GM13977 (cell line): ENCODE data around the gene IVD.

Source experiments
- DNase-seq: peaks from one replicate; pipeline ENCODE4 v3.0.0; 2012; ENCODE audit warnings: low spot score
- CTCF ChIP-seq: IDR thresholded peaks from 2 replicates; pipeline ENCODE4 v1.5.1; 2012; ENCODE audit warnings: mild to moderate bottlenecking, control low read depth; ENCODE audit not compliant: insufficient read depth; ENCODE audit errors: extremely low read depth, missing control alignments
- in situ Hi-C: fragments of 300-500 bp; cut with MboI; formaldehyde crosslinking; loops from one replicate; pipeline ENCODE4 v1.12.0; 2022; ENCODE audit warnings: low sequenced_read_pairs, low pct_unique_long_range_greater_than_20kb, mixed read lengths, inconsistent platforms; ENCODE audit not compliant: unreplicated experiment

IVD gene

DNA sequence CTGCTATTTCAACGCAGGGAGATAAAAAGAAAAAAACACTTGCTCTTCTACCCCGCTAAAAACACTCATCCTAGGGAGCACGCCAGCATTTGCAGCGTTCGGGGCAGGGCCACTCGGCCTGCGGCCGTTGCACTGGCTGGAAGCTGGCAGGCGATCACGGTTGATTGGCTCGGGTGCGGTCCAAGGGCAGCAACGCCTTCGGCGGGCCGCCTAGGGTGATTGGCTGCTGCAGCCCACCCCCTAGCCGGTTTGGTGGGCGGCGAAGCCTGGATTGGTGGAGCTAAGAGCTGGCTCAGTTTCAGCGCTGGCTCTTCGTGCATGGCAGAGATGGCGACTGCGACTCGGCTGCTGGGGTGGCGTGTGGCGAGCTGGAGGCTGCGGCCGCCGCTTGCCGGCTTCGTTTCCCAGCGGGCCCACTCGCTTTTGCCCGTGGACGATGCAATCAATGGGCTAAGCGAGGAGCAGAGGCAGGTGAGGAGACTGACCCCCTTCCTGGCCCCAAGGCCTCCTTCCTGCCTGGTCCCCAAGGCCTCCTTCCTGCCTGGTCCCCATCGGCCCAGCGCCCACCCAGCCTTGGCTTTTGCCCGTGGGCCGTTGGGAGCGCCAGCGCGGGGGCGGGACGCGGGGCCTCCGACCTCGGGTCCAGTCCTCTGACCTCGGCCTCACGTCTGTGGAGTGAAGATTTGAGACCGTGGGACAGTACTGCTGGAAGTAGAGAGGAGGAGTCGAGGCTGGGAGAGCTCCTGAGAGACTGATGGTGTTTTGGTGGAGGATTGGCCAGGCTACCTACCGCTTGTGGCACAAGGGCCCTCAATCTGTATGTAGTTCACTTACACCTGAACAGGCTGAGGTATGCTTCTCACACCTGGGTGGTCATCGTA is at the start of gene IVD:
TSS of gene IVD (plus strand) at position 295 of the 881 bp plus-strand sequence. CDS start at position 328, 33 bp downstream.
- in situ Hi-C loops, result loop anchor here (25.0 kb wide), 1 partner anchor 368 kb away; the partner anchor contains the start of gene SRP14
- DNase-seq, result peak; percentile 98
- no peak for TF ChIP-seq CTCF

DNA sequence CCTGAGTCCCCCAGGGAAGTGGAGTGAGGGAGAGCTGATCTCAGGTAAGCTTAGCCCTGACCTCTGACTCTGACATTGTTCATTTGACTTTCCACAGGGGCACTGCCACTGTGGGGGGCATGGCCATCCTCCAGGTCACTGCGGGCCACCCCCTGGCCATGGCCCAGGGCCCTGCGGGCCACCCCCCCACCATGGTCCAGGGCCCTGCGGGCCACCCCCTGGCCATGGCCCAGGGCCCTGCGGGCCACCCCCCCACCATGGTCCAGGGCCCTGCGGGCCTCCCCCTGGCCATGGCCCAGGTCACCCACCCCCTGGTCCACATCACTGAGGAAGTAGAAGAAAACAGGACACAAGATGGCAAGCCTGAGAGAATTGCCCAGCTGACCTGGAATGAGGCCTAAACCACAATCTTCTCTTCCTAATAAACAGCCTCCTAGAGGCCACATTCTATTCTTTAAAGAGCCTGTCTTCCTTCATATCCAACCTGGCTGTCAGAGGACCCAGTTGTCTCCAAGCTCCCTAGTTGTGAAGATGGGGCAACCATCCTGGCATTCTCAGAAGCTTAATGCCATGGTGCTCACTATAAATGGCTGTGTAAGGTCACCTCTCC is 49.5 kb upstream of the IVD start:
- TF ChIP-seq CTCF, result no peak
- no peak for DNase-seq
- in situ Hi-C loops, result no loop called here

DNA sequence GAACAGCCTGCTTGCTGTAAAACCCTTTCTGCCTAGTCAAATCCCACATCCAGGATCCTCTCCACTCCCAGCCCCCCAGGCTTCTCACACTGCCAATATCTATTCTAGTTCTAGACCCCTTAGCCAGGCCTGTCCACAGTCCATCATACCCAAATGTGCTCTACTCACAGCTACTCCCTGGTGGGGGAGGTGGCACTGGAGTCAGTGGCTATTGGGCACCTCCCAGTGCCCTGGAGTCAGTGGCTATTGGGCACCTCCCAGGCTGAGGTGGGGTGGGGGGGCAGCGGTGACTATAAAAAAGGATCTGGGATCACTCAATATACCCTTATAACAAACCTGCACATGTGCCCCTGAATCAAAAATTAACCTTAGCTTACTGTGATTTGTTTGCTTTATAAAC is 48.3 kb upstream of the IVD start:
- DNase-seq, result no peak
- in situ Hi-C loops, result no loop called here
- no peak for TF ChIP-seq CTCF

GRCh38 chr15:40357723-40358470 is 47.7 kb upstream of the IVD start, which contains the start of gene DISP2:
Gene DISP2, plus strand, starts transcription at chr15:40358219. Its CDS starts 103 bp downstream, at chr15:40358322.
- DNase-seq, result peak; percentile 100
- TF ChIP-seq CTCF, result no peak
- in situ Hi-C loops, result no loop called here

DNA sequence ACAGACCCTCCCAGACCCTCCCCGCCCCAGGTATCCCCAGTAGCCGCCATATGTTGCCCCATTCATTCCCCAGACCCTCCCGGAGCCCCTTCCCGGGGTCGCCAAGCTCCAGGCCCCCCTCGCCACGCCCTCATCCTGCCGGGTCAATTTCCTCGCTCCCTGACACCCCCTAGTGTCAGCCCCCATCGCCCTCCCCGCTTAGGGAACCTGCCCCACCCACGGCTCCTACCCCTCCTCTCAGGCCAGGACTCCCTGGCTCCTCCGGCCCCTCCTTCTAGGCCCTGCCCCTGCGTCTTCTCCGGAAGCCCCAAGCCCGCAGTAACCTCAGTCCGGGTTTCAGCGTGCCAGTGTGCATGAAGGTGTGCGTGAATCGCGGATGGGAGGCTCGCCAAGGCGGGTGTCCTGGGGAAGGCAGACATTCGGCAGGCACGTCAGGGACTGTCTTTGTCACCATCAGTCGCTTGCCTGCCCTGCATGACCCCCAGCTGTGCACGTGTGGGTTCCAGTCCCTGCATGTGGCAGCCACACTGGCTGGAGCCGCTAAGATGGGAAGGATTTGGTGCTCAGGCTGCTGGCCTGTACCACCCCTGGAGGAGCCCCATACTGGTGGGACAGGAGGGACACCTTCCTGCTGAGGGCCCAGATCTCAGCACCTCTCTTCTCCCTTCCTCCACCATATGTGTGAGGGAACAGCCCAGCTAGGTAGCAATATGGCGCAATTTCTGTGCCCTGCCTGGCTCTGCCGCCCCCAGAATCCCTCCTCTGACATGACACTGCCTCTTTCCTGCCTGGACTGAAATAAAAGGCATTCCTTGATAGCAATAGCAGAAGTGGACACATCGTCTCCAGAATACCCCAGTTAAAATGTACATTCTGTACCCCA is 46.9 kb upstream of the IVD start:
- peak; percentile 46 for DNase-seq
- in situ Hi-C loops, result no loop called here

More for the DNA sequence above, 46.9 kb upstream of the IVD start:
- TF ChIP-seq CTCF, result peak; percentile 24
